Measurements from ENCODE around the gene TTI1.

Gene TTI1

GRCh38 chr20:38076548-38076947, 43.3 kb upstream of the TTI1 start:
- H3K4me3 ChIP-seq = no peak overlapping the region
- no peaks in the 10 kb centered on the region for H3K9me3 ChIP-seq
- no peak for DNase-seq
- intact Hi-C loops (cut with DNase I; ENCODE audit: low total_unique reads) = no loop called here
- H3K27me3 ChIP-seq = no peaks in the 10 kb centered on the region
- H3K27ac ChIP-seq = peak overlapping the region; percentile 73 to 82
- TF ChIP-seq CTCF (IDR thresholded peaks at IDR 0.05) = no peak
- H3K4me1 ChIP-seq = peaks cover 0 to 44% (median 29%) of the 10 kb centered on the region in 4 donors
- H3K36me3 ChIP-seq = peaks cover 0 to 28% (median 19%) of the 10 kb centered on the region in 3 donors

GRCh38 chr20:38075161-38075998, 42.1 kb upstream of the TTI1 start:
- no peak for TF ChIP-seq CTCF (IDR thresholded peaks at IDR 0.05)

GRCh38 chr20:38073307-38074071, 40.2 kb upstream of the TTI1 start:
- Histone ChIP-seq H3K27ac (peak overlapping the region; percentile 73 to 82), H3K9me3 (no peaks in the 10 kb centered on the region), H3K4me1 (peaks cover 0 to 44% (median 28%) of the 10 kb centered on the region in 4 donors), H3K36me3 (peaks cover 9 to 52% (median 28%) of the 10 kb centered on the region in 3 donors), H3K27me3 (no peaks in the 10 kb centered on the region), H3K4me3 (no peak overlapping the region)
- intact Hi-C loops (cut with DNase I; ENCODE audit: low total_unique reads) = loop anchor here (5.0 kb wide), 1 partner anchor 94 kb away; the partner anchor contains the start of gene TGM2
- peak; percentile 76 to 89 for TF ChIP-seq CTCF (IDR thresholded peaks at IDR 0.05)
- peak; percentile 75 to 78 for DNase-seq

More at GRCh38 chr20:38075161-38075998, 42.1 kb upstream of the TTI1 start:
- H3K27me3 ChIP-seq = no peaks in the 10 kb centered on the region
- no peaks in the 10 kb centered on the region for H3K9me3 ChIP-seq
- H3K4me3 ChIP-seq = no peak overlapping the region
- H3K27ac ChIP-seq = peak overlapping the region; percentile 73 to 82
- peaks cover 6 to 39% (median 26%) of the 10 kb centered on the region in 3 donors for H3K36me3 ChIP-seq
- no peak for DNase-seq
- H3K4me1 ChIP-seq = peaks cover 0 to 44% (median 28%) of the 10 kb centered on the region in 4 donors
- intact Hi-C loops (cut with DNase I; ENCODE audit: low total_unique reads) = no loop called here

GRCh38 chr20:38072898-38073297, 39.6 kb upstream of the TTI1 start:
- Histone ChIP-seq H3K27ac (peak overlapping the region; percentile 73 to 82), H3K27me3 (no peaks in the 10 kb centered on the region), H3K36me3 (peaks cover 9 to 53% (median 29%) of the 10 kb centered on the region in 3 donors), H3K4me3 (no peak overlapping the region), H3K4me1 (peaks cover 0 to 44% (median 28%) of the 10 kb centered on the region in 4 donors), H3K9me3 (no peaks in the 10 kb centered on the region)
- DNase-seq = no peak
- intact Hi-C loops (cut with DNase I; ENCODE audit: low total_unique reads) = loop anchor here (5.0 kb wide), 1 partner anchor 94 kb away; the partner anchor contains the start of gene TGM2
- no peak for TF ChIP-seq CTCF (IDR thresholded peaks at IDR 0.05)

- no peak for TF ChIP-seq CTCF (IDR thresholded peaks at IDR 0.05)
- H3K4me1 ChIP-seq = peaks cover 0 to 29% (median 13%) of the 10 kb centered on the region in 4 donors
- H3K9me3 ChIP-seq = no peaks in the 10 kb centered on the region
- peaks cover 12 to 72% (median 50%) of the 10 kb centered on the region in 3 donors for H3K36me3 ChIP-seq
- H3K4me3 ChIP-seq = no peak overlapping the region
- H3K27me3 ChIP-seq = no peaks in the 10 kb centered on the region
- peak overlapping the region; percentile 26 to 56 for H3K27ac ChIP-seq
- intact Hi-C loops (cut with DNase I; ENCODE audit: low total_unique reads) = no loop called here
- no peak for DNase-seq
Observed at GRCh38 chr20:38067717-38068365, 34.6 kb upstream of the TTI1 start.

Measured in tibial artery (tissue), 4 donors.